Lower leg skin (tissue), 3 donors: ENCODE data around the gene SCRN3.

Experiments
- CTCF ChIP-seq, 3 donors: fragments of 450-650 bp; IDR thresholded peaks; one replicate each; pipeline ENCODE4 v1.5.1; 2016; ENCODE audit warnings: antibody characterized with exemption in 3 of 3, mild to moderate bottlenecking in 3 of 3, moderate library complexity in 2 of 3
- POLR2A ChIP-seq, 2 donors: fragments of 450-650 bp; IDR thresholded peaks; one replicate each; pipeline ENCODE4 v1.6.1; 2016 to 2017; ENCODE audit warnings: antibody characterized with exemption in 2 of 2, mild to moderate bottlenecking in 1 of 2, moderate library complexity in 1 of 2

- TF ChIP-seq CTCF (IDR thresholded peaks at IDR 0.05) (no peak), POLR2A (IDR thresholded peaks at IDR 0.05) (no peak)
These were observed 36.4 kb downstream of the SCRN3 start for GRCh38 chr2:174431902-174432301.
